ENCODE results near the gene CPA3. TPM values are rescaled to one million over a fixed set of nuclear protein-coding genes. Genes with fewer than 3 reads are reported as not detected.

CPA3 gene
- total and polyA plus RNA-seq, 2 of the 13 experiments (the other 11 are each of a cell fraction or from before 2014, with no cell fraction given) = not detected

DNA sequence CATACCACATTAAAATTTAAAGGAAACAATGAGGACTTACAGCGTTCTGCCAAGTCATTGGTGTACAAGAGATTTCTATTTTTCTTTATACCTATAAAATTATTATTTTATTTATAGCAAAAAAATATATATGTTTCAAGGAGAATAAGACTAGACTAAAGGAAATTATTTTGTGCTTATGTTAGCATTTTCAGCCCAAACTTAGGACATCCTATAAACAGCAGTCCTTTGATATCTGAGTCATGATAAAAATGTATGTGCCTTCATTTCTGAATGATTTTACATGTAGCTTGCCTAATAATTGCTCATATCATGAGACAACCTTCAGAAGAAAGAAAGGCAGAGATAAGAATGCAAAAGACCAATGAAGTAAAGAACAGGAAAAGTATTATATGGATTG is 16.7 kb upstream of the CPA3 start:
- ATAC-seq (no peak), DNase-seq (ENCODE audit: low spot score) (no peak), FAIRE-seq (no peak)
- Histone ChIP-seq H3K27ac (ENCODE audit: extremely low read length, insufficient read depth, low read length) (no peak overlapping the region), H4K20me1 (ENCODE audit: insufficient read depth, low read length) (no peaks in the 10 kb centered on the region), H3K27me3 (ENCODE audit: control insufficient read depth in 1 of 2, insufficient read depth in 2 of 2, low read length in 2 of 2) (no peaks in the 10 kb centered on the region), H3K9me3 (ENCODE audit: low read length) (no peaks in the 10 kb centered on the region), H3K79me2 (ENCODE audit: insufficient read depth, low read length) (no peaks in the 10 kb centered on the region), H3K4me1 (ENCODE audit: insufficient read depth, low read length) (no peaks in the 10 kb centered on the region), H3K4me2 (ENCODE audit: low read depth, low read length) (no peak overlapping the region), H3K4me3 (replicated peaks in 1 of 3; ENCODE audit: insufficient read depth in 1 of 3, low read depth in 2 of 3, low read length in 3 of 3) (no peak overlapping the region), H3K36me3 (replicated peaks in 1 of 2; ENCODE audit: control insufficient read depth in 1 of 2, insufficient read depth in 2 of 2, low read length in 2 of 2) (no peaks in the 10 kb centered on the region), H2AFZ (ENCODE audit: low read length) (no peak overlapping the region), H3K9ac (ENCODE audit: insufficient read depth, low read depth, low read length) (no peak overlapping the region)
- no TSS peak for BruUV-seq (replicated peaks)
- POLR2A ChIA-PET = no interaction called here
- CTCF ChIA-PET (ENCODE audit: low intra/inter-chr PET ratio, low total read pairs) = no interaction called here
- 0% methylated on average over 1 of the region's 1 CpG for WGBS (ENCODE audit: low lambda C conversion rate)
- intact Hi-C loops (cut with micrococcal nuclease; ENCODE audit: unreplicated experiment) = no loop called here
- in situ Hi-C loops (cut with HindIII; ENCODE audit: extremely low pct_ligation_motif_present, low pct_unique_long_range_greater_than_20kb) = no loop called here
- TF ChIP-seq MIER2 (CRISPR knock-in tag; IDR thresholded peaks at IDR 0.05) (no peak), MAFK (conservative IDR thresholded peaks at IDR 0.05 in 1 of 2, IDR thresholded peaks at IDR 0.05 in 1 of 2; ENCODE audit: low read length in 2 of 2) (peak in 1 of 2 experiments; percentile 81; a peak in 3 of 4 replicates), MAFF (IDR thresholded peaks at IDR 0.05; ENCODE audit: low read depth, low read length) (peak; percentile 68)

GRCh38 chr3:148852271-148852992 is 12.7 kb upstream of the CPA3 start:
- H3K27ac ChIP-seq (ENCODE audit: extremely low read length, insufficient read depth, low read length) = no peak overlapping the region
- BruUV-seq (replicated peaks) = no TSS peak
- WGBS (ENCODE audit: low lambda C conversion rate) = 34% methylated on average over 7 of the region's 7 CpGs
- no peak overlapping the region for H2AFZ ChIP-seq (ENCODE audit: low read length)
- no peaks in the 10 kb centered on the region for H3K4me1 ChIP-seq (ENCODE audit: insufficient read depth, low read length)
- TF ChIP-seq REXO4 (CRISPR knock-in tag; IDR thresholded peaks at IDR 0.05; ENCODE audit: borderline replicate concordance) (no peak), ZNF501 (CRISPR knock-in tag; IDR thresholded peaks at IDR 0.05) (no peak)
- TF ChIP-seq, protein P1, sequence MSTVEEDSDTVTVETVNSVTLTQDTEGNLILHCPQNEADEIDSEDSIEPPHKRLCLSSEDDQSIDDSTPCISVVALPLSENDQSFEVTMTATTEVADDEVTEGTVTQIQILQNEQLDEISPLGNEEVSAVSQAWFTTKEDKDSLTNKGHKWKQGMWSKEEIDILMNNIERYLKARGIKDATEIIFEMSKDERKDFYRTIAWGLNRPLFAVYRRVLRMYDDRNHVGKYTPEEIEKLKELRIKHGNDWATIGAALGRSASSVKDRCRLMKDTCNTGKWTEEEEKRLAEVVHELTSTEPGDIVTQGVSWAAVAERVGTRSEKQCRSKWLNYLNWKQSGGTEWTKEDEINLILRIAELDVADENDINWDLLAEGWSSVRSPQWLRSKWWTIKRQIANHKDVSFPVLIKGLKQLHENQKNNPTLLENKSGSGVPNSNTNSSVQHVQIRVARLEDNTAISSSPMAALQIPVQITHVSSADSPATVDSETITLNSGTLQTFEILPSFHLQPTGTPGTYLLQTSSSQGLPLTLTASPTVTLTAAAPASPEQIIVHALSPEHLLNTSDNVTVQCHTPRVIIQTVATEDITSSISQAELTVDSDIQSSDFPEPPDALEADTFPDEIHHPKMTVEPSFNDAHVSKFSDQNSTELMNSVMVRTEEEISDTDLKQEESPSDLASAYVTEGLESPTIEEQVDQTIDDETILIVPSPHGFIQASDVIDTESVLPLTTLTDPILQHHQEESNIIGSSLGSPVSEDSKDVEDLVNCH (CRISPR knock-in tag; IDR thresholded peaks at IDR 0.05) = no peak
- ATAC-seq (no peak), FAIRE-seq (no peak), DNase-seq (ENCODE audit: low spot score) (no peak)
- H3K4me3 ChIP-seq (replicated peaks in 1 of 3; ENCODE audit: insufficient read depth in 1 of 3, low read depth in 2 of 3, low read length in 3 of 3) = no peak overlapping the region
- H4K20me1 ChIP-seq (ENCODE audit: insufficient read depth, low read length) = no peaks in the 10 kb centered on the region
- ChIA-PET CTCF (ENCODE audit: low intra/inter-chr PET ratio, low total read pairs) (no interaction called here), POLR2A (no interaction called here)
- H3K36me3 ChIP-seq (replicated peaks in 1 of 2; ENCODE audit: control insufficient read depth in 1 of 2, insufficient read depth in 2 of 2, low read length in 2 of 2) = no peaks in the 10 kb centered on the region
- no peak overlapping the region for H3K9ac ChIP-seq (ENCODE audit: insufficient read depth, low read depth, low read length)
- H3K79me2 ChIP-seq (ENCODE audit: insufficient read depth, low read length) = no peaks in the 10 kb centered on the region
- intact Hi-C loops (cut with micrococcal nuclease; ENCODE audit: unreplicated experiment) (no loop called here), in situ Hi-C loops (cut with HindIII; ENCODE audit: extremely low pct_ligation_motif_present, low pct_unique_long_range_greater_than_20kb) (no loop called here)
- H3K9me3 ChIP-seq (ENCODE audit: low read length) = no peaks in the 10 kb centered on the region
- no peaks in the 10 kb centered on the region for H3K27me3 ChIP-seq (ENCODE audit: control insufficient read depth in 1 of 2, insufficient read depth in 2 of 2, low read length in 2 of 2)
- no peak overlapping the region for H3K4me2 ChIP-seq (ENCODE audit: low read depth, low read length)

Data from HepG2 (cell line).